Smooth muscle cell (in vitro differentiated cells): ENCODE data around the gene SP6. TPM values are rescaled to one million over a fixed set of nuclear protein-coding genes. Genes with fewer than 3 reads are reported as not detected.

Experiments used
- DNase-seq: peaks from one replicate; lab custom pipeline; 2025; ENCODE audit not compliant: unreplicated experiment; lab: John Stamatoyannopoulos, UW
- H2AFZ ChIP-seq: fragments of 200-600 bp; sonication (generic); 2 replicates; pipeline ENCODE4 v1.6.0; 2016; ENCODE audit warnings: antibody characterized with exemption, low read depth, mild to moderate bottlenecking
- H3F3A ChIP-seq: fragments of 200-600 bp; sonication (generic); 2 replicates; pipeline ENCODE4 v1.6.0; 2017; ENCODE audit warnings: antibody characterized with exemption, low read depth
- H3K27ac ChIP-seq: fragments of 200-600 bp; sonication (generic); 2 replicates; pipeline ENCODE4 v1.5.1; 2016; ENCODE audit warnings: low read depth, mild to moderate bottlenecking
- H3K27me3 ChIP-seq: fragments of 200-600 bp; sonication (generic); 2 replicates; pipeline ENCODE4 v1.6.1; 2016; ENCODE audit warnings: low read depth, mild to moderate bottlenecking
- H3K36me3 ChIP-seq: fragments of 200-600 bp; sonication (generic); 2 replicates; pipeline ENCODE4 v1.5.1; 2016; ENCODE audit warnings: low read depth
- H3K4me1 ChIP-seq: fragments of 200-600 bp; sonication (generic); 2 replicates; pipeline ENCODE4 v1.5.1; 2016; ENCODE audit warnings: low read depth
- H3K4me2 ChIP-seq: fragments of 200-600 bp; sonication (generic); 2 replicates; pipeline ENCODE4 v1.6.0; 2016; ENCODE audit warnings: mild to moderate bottlenecking
- H3K4me3 ChIP-seq: fragments of 200-600 bp; sonication (generic); 2 replicates; pipeline ENCODE4 v1.5.1; 2016; ENCODE audit warnings: mild to moderate bottlenecking
- H3K79me2 ChIP-seq: fragments of 200-600 bp; sonication (generic); 2 replicates; pipeline ENCODE4 v1.6.0; 2016; ENCODE audit warnings: low read depth, mild to moderate bottlenecking
- H3K9ac ChIP-seq: fragments of 200-600 bp; sonication (generic); 2 replicates; pipeline ENCODE4 v1.6.0; 2016; ENCODE audit warnings: low read depth
- H3K9me3 ChIP-seq: fragments of 200-600 bp; sonication (generic); replicated peaks from 2 replicates; pipeline ENCODE4 v1.5.1; 2016; ENCODE audit warnings: low read depth
- H4K20me1 ChIP-seq: fragments of 200-600 bp; sonication (generic); 2 replicates; pipeline ENCODE4 v1.6.0; 2016; ENCODE audit warnings: low read depth
- WGBS: methylation state at CpG from one replicate; pipeline ENCODE4 v1.1.7; 2016; ENCODE audit warnings: low lambda C conversion rate; 5-methylcytosine and 5-hydroxymethylcytosine counted together
- polyA plus RNA-seq: library from polyadenylated mRNA; unstranded; fragments of >200 nt; fragmentation: Nextera tagmentation; extraction: Ambion mirVana; gene quantifications from 2 replicates; pipeline ENCODE4 v1.2.1, GENCODE V29; 2016
- total RNA-seq: library from RNA; depleted of rRNA; stranded (reverse); fragments of >200 nt; gene quantifications from 2 replicates; pipeline ENCODE4 v1.2.3, GENCODE V29; 2014
- TF ChIP-seq, protein P1 (sequence below): fragments of 200-600 bp; sonication (generic); IDR thresholded peaks from 2 replicates; pipeline ENCODE4 v1.5.1; 2017; ENCODE audit warnings: borderline replicate concordance, mild to moderate bottlenecking, antibody characterized with exemption; ENCODE audit not compliant: insufficient read depth, poor library complexity, severe bottlenecking

SP6 gene
- total and polyA plus RNA-seq, 2 experiments from 2014 or later, result 9.3 to 10.7 TPM

- Histone ChIP-seq H3K9ac (no peak overlapping the region), H3K27ac (no peak overlapping the region), H3K4me2 (no peak overlapping the region), H3K4me3 (no peak overlapping the region), H3K27me3 (no peaks in the 10 kb centered on the region), H3K36me3 (no peaks in the 10 kb centered on the region), H3K4me1 (no peaks in the 10 kb centered on the region), H3K9me3 (no peaks in the 10 kb centered on the region), H3K79me2 (no peaks in the 10 kb centered on the region), H4K20me1 (no peaks in the 10 kb centered on the region), H3F3A (no peaks in the 10 kb centered on the region), H2AFZ (no peak overlapping the region)
- WGBS, result 58% methylated on average over 16 of the region's 16 CpGs
- DNase-seq, result no peak
- TF ChIP-seq, protein P1, sequence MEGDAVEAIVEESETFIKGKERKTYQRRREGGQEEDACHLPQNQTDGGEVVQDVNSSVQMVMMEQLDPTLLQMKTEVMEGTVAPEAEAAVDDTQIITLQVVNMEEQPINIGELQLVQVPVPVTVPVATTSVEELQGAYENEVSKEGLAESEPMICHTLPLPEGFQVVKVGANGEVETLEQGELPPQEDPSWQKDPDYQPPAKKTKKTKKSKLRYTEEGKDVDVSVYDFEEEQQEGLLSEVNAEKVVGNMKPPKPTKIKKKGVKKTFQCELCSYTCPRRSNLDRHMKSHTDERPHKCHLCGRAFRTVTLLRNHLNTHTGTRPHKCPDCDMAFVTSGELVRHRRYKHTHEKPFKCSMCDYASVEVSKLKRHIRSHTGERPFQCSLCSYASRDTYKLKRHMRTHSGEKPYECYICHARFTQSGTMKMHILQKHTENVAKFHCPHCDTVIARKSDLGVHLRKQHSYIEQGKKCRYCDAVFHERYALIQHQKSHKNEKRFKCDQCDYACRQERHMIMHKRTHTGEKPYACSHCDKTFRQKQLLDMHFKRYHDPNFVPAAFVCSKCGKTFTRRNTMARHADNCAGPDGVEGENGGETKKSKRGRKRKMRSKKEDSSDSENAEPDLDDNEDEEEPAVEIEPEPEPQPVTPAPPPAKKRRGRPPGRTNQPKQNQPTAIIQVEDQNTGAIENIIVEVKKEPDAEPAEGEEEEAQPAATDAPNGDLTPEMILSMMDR, result no peak
Measured at GRCh38 chr17:47857551-47858455, 6.8 kb upstream of the SP6 start.

DNA sequence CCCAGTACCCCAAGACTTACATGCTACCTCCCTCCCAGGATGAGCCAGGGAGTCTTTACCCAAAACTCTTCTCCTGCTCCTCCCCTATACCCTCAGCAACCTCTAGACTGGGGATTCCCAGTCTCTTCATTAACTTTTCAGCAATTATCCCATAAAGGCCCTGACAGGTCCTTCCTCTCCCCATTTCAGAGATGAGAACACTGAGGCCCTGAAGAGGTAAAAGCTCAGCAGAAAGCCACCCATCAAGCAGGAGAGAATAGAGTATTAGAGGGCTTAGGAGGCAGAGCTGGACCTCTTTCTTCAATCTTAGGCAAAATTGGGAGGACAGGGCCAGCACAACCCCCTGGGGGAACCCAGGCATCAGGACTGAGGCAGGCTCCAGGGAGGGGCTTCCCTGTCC is 5.9 kb upstream of the SP6 start:
- Histone ChIP-seq H3K27me3 (no peaks in the 10 kb centered on the region), H3K4me2 (no peak overlapping the region), H3K9me3 (no peaks in the 10 kb centered on the region), H3K27ac (no peak overlapping the region), H3K4me3 (no peak overlapping the region), H2AFZ (no peak overlapping the region), H3K9ac (no peak overlapping the region), H3K36me3 (no peaks in the 10 kb centered on the region), H4K20me1 (no peaks in the 10 kb centered on the region), H3F3A (no peaks in the 10 kb centered on the region), H3K79me2 (no peaks in the 10 kb centered on the region), H3K4me1 (peaks cover 6% of the 10 kb centered on the region)
- TF ChIP-seq, protein P1, result no peak
- DNase-seq, result no peak

DNA sequence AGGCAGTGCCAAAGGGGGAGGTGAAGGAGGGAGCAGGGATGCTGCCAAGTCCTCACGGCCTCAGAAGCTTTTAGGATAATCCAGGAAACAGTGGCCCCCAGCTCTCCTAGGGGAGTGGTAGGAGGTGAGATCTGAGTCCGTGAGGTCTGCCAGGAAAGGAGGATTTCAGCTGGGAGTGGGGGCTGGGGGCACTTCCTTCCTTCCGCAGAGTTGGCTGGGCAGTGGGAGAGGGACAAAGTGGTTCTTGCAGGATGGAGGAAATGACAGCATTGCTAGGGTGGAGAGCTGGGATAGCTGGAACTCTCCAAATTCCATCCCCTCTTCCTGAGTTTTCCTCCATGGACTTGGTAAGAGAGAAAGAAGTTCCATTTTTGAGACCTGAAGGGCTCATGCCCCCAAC is 4.8 kb upstream of the SP6 start:
- H3K79me2 ChIP-seq, result peaks cover under 1% of the 10 kb centered on the region
- no peak overlapping the region for H3K27ac ChIP-seq
- peaks cover 11% of the 10 kb centered on the region for H3K4me1 ChIP-seq
- H3K9me3 ChIP-seq, result no peaks in the 10 kb centered on the region
- no peak overlapping the region for H3K4me3 ChIP-seq
- H3K27me3 ChIP-seq, result no peaks in the 10 kb centered on the region
- H4K20me1 ChIP-seq, result no peaks in the 10 kb centered on the region
- WGBS, result 45% methylated on average over 3 of the region's 3 CpGs
- H3K36me3 ChIP-seq, result no peaks in the 10 kb centered on the region
- DNase-seq, result no peak
- no peaks in the 10 kb centered on the region for H3F3A ChIP-seq
- H2AFZ ChIP-seq, result no peak overlapping the region
- no peak overlapping the region for H3K4me2 ChIP-seq
- no peak overlapping the region for H3K9ac ChIP-seq
- TF ChIP-seq, protein P1, result no peak

GRCh38 chr17:47853616-47854015 is 2.7 kb upstream of the SP6 start:
- no peak for DNase-seq
- H2AFZ ChIP-seq, result no peak overlapping the region
- no peaks in the 10 kb centered on the region for H3K27me3 ChIP-seq

More at GRCh38 chr17:47853616-47854015, 2.7 kb upstream of the SP6 start:
- 75% methylated on average over 5 of the region's 5 CpGs for WGBS
- H3K4me2 ChIP-seq, result no peak overlapping the region
- H3K79me2 ChIP-seq, result peaks cover 20% of the 10 kb centered on the region
- H3F3A ChIP-seq, result peaks cover 5% of the 10 kb centered on the region
- H3K27ac ChIP-seq, result no peak overlapping the region
- H3K36me3 ChIP-seq, result no peaks in the 10 kb centered on the region
- peaks cover 19% of the 10 kb centered on the region for H4K20me1 ChIP-seq
- peaks cover 17% of the 10 kb centered on the region for H3K4me1 ChIP-seq
- H3K9ac ChIP-seq, result no peak overlapping the region
- TF ChIP-seq, protein P1, result no peak
- no peaks in the 10 kb centered on the region for H3K9me3 ChIP-seq
- H3K4me3 ChIP-seq, result no peak overlapping the region
